Body of pancreas (tissue), 4 donors: ENCODE data around the gene POLR2J.

Source experiments
- CTCF ChIP-seq, 7 experiments: fragments of 450-650 bp in 4 of 7; fragments of 200-600 bp in 3 of 7; sonication (generic) in 3 of 7; IDR thresholded peaks; one replicate each; pipeline ENCODE4 v1.5.1; 2016 to 2019; ENCODE audit warnings: antibody characterized with exemption in 7 of 7
- POLR2A ChIP-seq, 3 donors: fragments of 450-650 bp; IDR thresholded peaks; one replicate each; pipeline ENCODE4 v1.6.1; 2016; ENCODE audit warnings: antibody characterized with exemption in 3 of 3, mild to moderate bottlenecking in 2 of 3

- TF ChIP-seq POLR2A (IDR thresholded peaks at IDR 0.05) (no peak), CTCF (IDR thresholded peaks at IDR 0.05) (no peak)
Observed at GRCh38 chr7:102424787-102425218, 53.9 kb downstream of the POLR2J start.
